ENCODE measurements around the gene CASP6.
"Not testable (repeated sequence)": the region's sequence is repeated elsewhere in the genome, so short reads cannot be mapped to it uniquely, and the experiment has no call there.

Gene CASP6

GRCh38 chr4:109719604-109720003 lies 16.4 kb upstream of the CASP6 start:
- DNase-seq (ENCODE audit: low read depth in 3 of 3), result no peak

DNA sequence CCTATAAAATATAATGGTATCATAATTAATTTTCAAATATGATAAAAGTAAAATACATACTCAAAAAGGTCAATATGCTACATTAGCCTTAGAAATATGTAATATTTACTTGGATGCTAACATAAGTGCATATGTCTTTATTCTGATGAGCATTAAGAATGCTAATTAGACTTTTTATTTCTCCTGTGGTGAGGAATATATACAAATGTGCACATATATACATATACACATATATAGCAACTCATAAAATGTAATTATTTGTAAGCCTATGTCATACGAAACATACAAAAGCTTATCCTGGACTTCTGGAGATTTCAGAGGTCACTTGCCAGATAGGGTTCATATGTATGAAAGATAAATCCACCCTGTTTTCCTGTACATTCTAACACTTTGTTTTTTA lies 15.5 kb upstream of the CASP6 start:
- no peak for DNase-seq (ENCODE audit: low read depth in 3 of 3)

- DNase-seq (ENCODE audit: low read depth in 3 of 3), result no peak
Observed at GRCh38 chr4:109713500-109713899, 10.3 kb upstream of the CASP6 start.

GRCh38 chr4:109708990-109709389 lies 5.7 kb upstream of the CASP6 start:
- no peak for DNase-seq (ENCODE audit: low read depth in 3 of 3)

DNA sequence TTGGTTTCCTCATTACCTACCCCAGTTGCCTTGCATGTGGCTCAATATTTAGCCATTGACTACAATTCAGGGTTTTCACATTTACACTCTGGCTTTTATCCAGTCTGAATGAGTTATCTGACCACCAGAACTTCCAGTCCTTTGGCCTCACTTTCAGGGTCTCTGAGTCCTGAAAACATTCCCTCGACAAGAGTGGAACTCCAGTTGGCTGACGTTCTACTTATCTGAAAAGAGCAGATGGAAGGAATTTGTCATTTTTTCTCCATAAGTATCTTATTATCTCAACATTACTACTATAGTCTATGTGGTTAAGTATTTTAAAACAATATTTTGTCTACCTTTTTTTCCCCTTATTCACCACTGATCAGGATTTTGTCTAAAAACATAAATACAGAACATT lies 5.2 kb upstream of the CASP6 start:
- no peak for DNase-seq (ENCODE audit: low read depth in 3 of 3)

GRCh38 chr4:109703664-109704361 lies 568 bp upstream of the CASP6 start:
- DNase-seq (ENCODE audit: low read depth in 3 of 3), result no peak

GRCh38 chr4:109701566-109702410 lies 1.5 kb downstream of the CASP6 start:
- no peak for DNase-seq (ENCODE audit: low read depth in 3 of 3)

GRCh38 chr4:109699553-109700225 lies 3.6 kb downstream of the CASP6 start:
- no peak for DNase-seq (ENCODE audit: low read depth in 3 of 3)

DNA sequence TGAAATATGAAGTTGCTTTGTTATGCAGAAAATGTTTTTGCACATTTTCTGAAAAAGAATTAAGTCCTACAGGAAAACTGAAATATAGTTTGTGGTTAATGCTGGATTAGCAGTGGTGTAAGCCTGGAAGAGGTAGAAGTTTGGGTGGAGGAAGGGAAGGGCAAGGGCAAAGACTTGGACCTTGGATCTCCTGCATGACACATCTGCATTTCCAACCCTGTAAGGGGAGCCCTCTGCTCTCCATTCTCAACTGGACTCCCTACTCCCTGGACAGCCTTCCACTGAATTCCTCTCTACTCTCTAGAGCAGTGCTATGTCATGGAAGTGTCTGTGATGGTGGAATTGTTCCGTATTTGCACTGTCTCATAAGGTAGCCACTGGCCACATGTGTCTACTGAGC lies 4.6 kb downstream of the CASP6 start:
- no peak for DNase-seq (ENCODE audit: low read depth in 3 of 3)

- DNase-seq (ENCODE audit: low read depth in 3 of 3), result no peak
Observed at GRCh38 chr4:109691411-109691920, 11.8 kb downstream of the CASP6 start.

GRCh38 chr4:109690690-109691410 lies 12.4 kb downstream of the CASP6 start:
- no peak for DNase-seq (ENCODE audit: low read depth in 3 of 3)

- no peak for DNase-seq (ENCODE audit: low read depth in 3 of 3)
Observed at GRCh38 chr4:109684727-109685126, 18.5 kb downstream of the CASP6 start.

DNA sequence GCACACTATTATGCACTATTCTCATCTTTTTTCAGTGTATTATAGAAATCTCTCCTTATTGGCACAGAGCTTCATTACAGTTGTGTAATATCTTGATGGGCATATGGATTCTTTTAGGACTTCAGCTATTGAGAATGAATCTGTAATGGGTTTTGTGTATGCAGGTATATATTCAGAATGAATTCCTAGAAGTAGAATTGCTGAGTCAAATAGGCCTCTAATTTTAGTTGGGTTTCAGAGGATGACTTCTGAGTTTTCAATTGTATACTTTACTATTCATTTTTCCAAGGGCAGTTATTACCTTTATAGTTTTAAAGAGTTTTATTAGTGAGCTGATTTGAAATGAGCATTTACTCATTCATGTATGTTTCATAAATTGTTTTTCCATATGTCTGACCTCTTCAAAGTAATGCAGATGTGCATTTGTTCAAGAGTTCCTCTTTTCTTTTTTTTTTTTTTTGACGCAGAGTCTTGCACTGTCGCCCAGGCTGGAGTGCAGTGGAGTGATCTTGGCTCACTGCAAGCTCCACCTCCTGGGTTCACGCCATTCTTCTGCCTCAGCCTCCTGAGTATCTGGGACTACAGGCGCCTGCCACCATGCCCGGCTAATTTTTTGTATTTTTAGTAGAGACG lies 19.5 kb downstream of the CASP6 start:
- DNase-seq (ENCODE audit: low read depth in 3 of 3), result no peak

GRCh38 chr4:109682875-109683274 lies 20.4 kb downstream of the CASP6 start:
- DNase-seq (ENCODE audit: low read depth in 3 of 3), result no peak

GRCh38 chr4:109678925-109679324 lies 24.3 kb downstream of the CASP6 start:
- not testable (repeated sequence) for DNase-seq (ENCODE audit: low read depth in 3 of 3)

GRCh38 chr4:109678472-109678871 lies 24.8 kb downstream of the CASP6 start:
- DNase-seq (ENCODE audit: low read depth in 3 of 3), result not testable (repeated sequence)

DNA sequence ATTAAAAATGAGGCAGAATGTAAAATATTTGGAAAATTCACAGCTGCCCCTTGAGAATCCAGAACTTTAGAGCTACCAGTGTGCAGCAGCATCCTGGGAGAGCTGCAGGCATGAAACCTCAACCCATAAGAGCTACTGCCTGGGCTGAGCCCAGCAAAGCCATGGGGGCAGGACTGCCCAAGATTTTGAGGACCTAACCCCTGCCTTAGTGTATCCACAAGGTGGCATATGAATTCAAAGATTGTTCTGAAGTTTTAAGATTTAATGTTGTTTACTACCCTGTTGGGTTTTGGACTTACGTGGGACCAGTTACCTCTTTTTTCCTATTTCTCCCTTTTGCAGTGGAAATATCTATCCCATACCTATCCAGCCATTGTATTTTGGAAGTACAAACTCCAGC lies 26.4 kb downstream of the CASP6 start:
- DNase-seq (ENCODE audit: low read depth in 3 of 3), result no peak

- no peak for DNase-seq (ENCODE audit: low read depth in 3 of 3)
Observed at GRCh38 chr4:109675843-109676242, 27.4 kb downstream of the CASP6 start.

DNA sequence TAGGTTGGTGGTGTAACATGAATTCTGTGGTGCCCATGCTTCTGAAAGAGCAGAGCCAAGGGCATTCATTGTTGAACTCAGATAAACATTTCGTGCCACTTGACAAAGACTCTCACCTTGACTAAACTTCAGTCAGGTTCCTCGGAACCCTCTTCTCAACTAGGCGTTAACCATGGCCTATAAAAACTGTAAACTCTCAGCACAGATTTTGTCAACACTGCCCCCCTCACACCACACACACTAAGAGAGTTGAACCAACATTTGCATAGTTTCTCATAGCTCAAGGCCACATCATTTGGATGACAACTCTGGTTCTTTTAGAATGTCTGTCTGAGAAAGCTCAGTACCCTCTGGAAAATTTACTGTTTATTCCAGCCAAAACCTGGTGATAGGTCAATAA lies 28.1 kb downstream of the CASP6 start:
- DNase-seq (ENCODE audit: low read depth in 3 of 3), result no peak

- no peak for DNase-seq (ENCODE audit: low read depth in 3 of 3)
Observed at GRCh38 chr4:109673303-109673702, 29.9 kb downstream of the CASP6 start.

Data from stimulated activated CD4-positive, alpha-beta T cell treated with anti-CD3 and anti-CD28 coated beads, TNF-alpha, amount 100 ng/mL, for 4 hours (primary cell).